ENCODE data around the gene SCNN1B.

Gene SCNN1B

GRCh38 chr16:23408242-23408822 is 106.2 kb downstream of the SCNN1B start:
- no peak for DNase-seq (ENCODE audit: low read depth)

- DNase-seq (ENCODE audit: low read depth): no peak
Observed at GRCh38 chr16:23408823-23409298, 106.8 kb downstream of the SCNN1B start.

- DNase-seq (ENCODE audit: low read depth): no peak
Observed at GRCh38 chr16:23409522-23409921, 107.4 kb downstream of the SCNN1B start.

GRCh38 chr16:23410176-23410575 is 108.1 kb downstream of the SCNN1B start:
- DNase-seq (ENCODE audit: low read depth): no peak

GRCh38 chr16:23414731-23415130 is 112.6 kb downstream of the SCNN1B start:
- DNase-seq (ENCODE audit: low read depth): no peak

GRCh38 chr16:23416816-23417215 is 114.7 kb downstream of the SCNN1B start:
- no peak for DNase-seq (ENCODE audit: low read depth)

GRCh38 chr16:23420011-23420410 is 117.9 kb downstream of the SCNN1B start:
- no peak for DNase-seq (ENCODE audit: low read depth)

- DNase-seq (ENCODE audit: low read depth): no peak
Observed at GRCh38 chr16:23423496-23424049, 121.5 kb downstream of the SCNN1B start.

- DNase-seq (ENCODE audit: low read depth): no peak
Observed at GRCh38 chr16:23424292-23424958, 122.3 kb downstream of the SCNN1B start.

- no peak for DNase-seq (ENCODE audit: low read depth)
Observed at GRCh38 chr16:23428351-23428750, 126.2 kb downstream of the SCNN1B start.
